ENCODE results near the gene SLC26A1. TPM values are rescaled to one million over a fixed set of nuclear protein-coding genes. Genes with fewer than 3 reads are reported as not detected.

Gene SLC26A1
- total RNA-seq = 0.13 and 0.16 TPM in 2 replicates

GRCh38 chr4:993111-994029, at the start of gene SLC26A1:
Gene SLC26A1 (minus strand): TSS chr4:993404. CDS start chr4:991703, 1,701 bp downstream.

GRCh38 chr4:1011022-1011665, 17.9 kb upstream of the SLC26A1 start, which contains the start of gene FGFRL1:
Gene FGFRL1 (plus strand): TSS chr4:1011626. CDS start chr4:1012486, 860 bp downstream.

GRCh38 chr4:986879-987623, 6.2 kb downstream of the SLC26A1 start, which contains the start of gene IDUA:
Gene IDUA (plus strand): TSS chr4:987044. CDS start chr4:987085, 41 bp downstream.

GRCh38 chr4:973431-974397, 19.5 kb downstream of the SLC26A1 start, which contains the start of gene DGKQ:
Gene DGKQ (minus strand): TSS chr4:973569. CDS start chr4:973482, 87 bp downstream.

Other genes starting within 250 kb of the SLC26A1 start
- 0.16 and 0.50 TPM in 2 replicates for gene CPLX1, start 167.3 kb downstream of the SLC26A1 start, total RNA-seq
- gene GAK, start 61.1 kb downstream of the SLC26A1 start, total RNA-seq = 47.1 and 75.7 TPM in 2 replicates
- gene TMEM175, start 60.9 kb downstream of the SLC26A1 start, total RNA-seq = 5.8 and 16.7 TPM in 2 replicates
- gene DGKQ, start 19.8 kb downstream of the SLC26A1 start, total RNA-seq = 15.2 and 19.4 TPM in 2 replicates
- 5.8 and 15.0 TPM in 2 replicates for gene IDUA, start 6.4 kb downstream of the SLC26A1 start, total RNA-seq
- 4.9 and 33.3 TPM in 2 replicates for gene FGFRL1, start 18.2 kb upstream of the SLC26A1 start, total RNA-seq
- gene RNF212, start 120.2 kb upstream of the SLC26A1 start, total RNA-seq = 0.32 and 0.44 TPM in 2 replicates
- gene SPON2, start 179.2 kb upstream of the SLC26A1 start, total RNA-seq = 1.3 and 4.9 TPM in 2 replicates